GM10248 (cell line): Measurements from ENCODE around the gene ATPAF1.
"Not testable (repeated sequence)": the region's sequence is repeated elsewhere in the genome, so short reads cannot be mapped to it uniquely, and the experiment has no call there.

Experiments
- CTCF ChIA-PET: fragments of 300-600 bp; sonication (Branson Sonifier 250); formaldehyde crosslinking; extraction: SDS; loops from one replicate; lab custom pipeline; 2021; ENCODE audit warnings: antibody characterized with exemption; lab: Yijun Ruan, JAX
- POLR2A ChIA-PET: fragments of 350-650 bp; sonication (Branson Sonifier 250); formaldehyde crosslinking; extraction: SDS; loops from one replicate; lab custom pipeline; 2020; ENCODE audit warnings: antibody characterized with exemption; lab: Yijun Ruan, JAX
- DNase-seq: peaks from one replicate; pipeline ENCODE4 v3.0.0; 2012; ENCODE audit errors: extremely low spot score
- CTCF ChIP-seq: IDR thresholded peaks from 2 replicates; pipeline ENCODE4 v1.5.1; 2012; ENCODE audit warnings: mild to moderate bottlenecking, low read depth; ENCODE audit errors: extremely low read depth, missing control alignments, control extremely low read depth

The ATPAF1 gene

GRCh38 chr1:46659307-46659870, 8.8 kb downstream of the ATPAF1 start:
- no peak for DNase-seq
- ChIA-PET CTCF (interaction anchor here (0.6 to 1.1 kb wide), 3 partner anchors 11 to 38 kb away, joined by 3 read pairs; no protein-coding TSS in a partner anchor), POLR2A (no interaction called here)
- TF ChIP-seq CTCF: no peak

GRCh38 chr1:46657775-46658174, 10.4 kb downstream of the ATPAF1 start:
- CTCF ChIA-PET: interaction anchor here (0.9 to 3.5 kb wide), 4 partner anchors 10 to 45 kb away, joined by 3 to 11 read pairs (median 4); partner anchors contain the start of gene ATPAF1
- no peak for TF ChIP-seq CTCF
- POLR2A ChIA-PET: no interaction called here
- no peak for DNase-seq

GRCh38 chr1:46656643-46657042, 11.5 kb downstream of the ATPAF1 start:
- CTCF ChIA-PET: interaction anchor here (0.9 to 3.5 kb wide), 3 partner anchors 9 to 46 kb away, joined by 3 to 11 read pairs (median 6); partner anchors contain the start of gene ATPAF1
- POLR2A ChIA-PET: no interaction called here
- TF ChIP-seq CTCF: no peak
- no peak for DNase-seq

GRCh38 chr1:46655848-46656247, 12.3 kb downstream of the ATPAF1 start:
- no peak for TF ChIP-seq CTCF
- no peak for DNase-seq
- ChIA-PET CTCF (interaction anchor here (1.0 to 3.5 kb wide), 2 partner anchors 12 to 59 kb away, joined by 3 to 11 read pairs; partner anchors contain the start of gene ATPAF1), POLR2A (no interaction called here)

- POLR2A ChIA-PET, DNase-seq: not testable (repeated sequence)
- CTCF ChIA-PET: interaction anchor here (1.0 to 1.8 kb wide), 2 partner anchors 23 to 61 kb away, joined by 3 to 5 read pairs; no protein-coding TSS in a partner anchor
Observed at GRCh38 chr1:46654698-46655097, 13.5 kb downstream of the ATPAF1 start.

- ChIA-PET CTCF (interaction anchor here (0.9 to 1.8 kb wide), 4 partner anchors 13 to 212 kb away, joined by 3 to 6 read pairs (median 4); no protein-coding TSS in a partner anchor), POLR2A (no interaction called here)
- no peak for TF ChIP-seq CTCF
Observed at GRCh38 chr1:46654012-46654411, 14.2 kb downstream of the ATPAF1 start.

GRCh38 chr1:46653405-46653958, 14.7 kb downstream of the ATPAF1 start:
- ChIA-PET POLR2A (no interaction called here), CTCF (interaction anchor here (0.9 to 1.8 kb wide), 5 partner anchors 14 to 211 kb away, joined by 3 to 6 read pairs (median 4); no protein-coding TSS in a partner anchor)
- no peak for DNase-seq
- no peak for TF ChIP-seq CTCF

More at GRCh38 chr1:46654012-46654411, 14.2 kb downstream of the ATPAF1 start:
- DNase-seq: no peak
